Measurements from ENCODE around the gene HUS1. TPM values are rescaled to one million over a fixed set of nuclear protein-coding genes. Genes with fewer than 3 reads are reported as not detected.

The HUS1 gene
- total and polyA plus RNA-seq, 2 of the 13 experiments (the other 11 are each of a cell fraction or from before 2014, with no cell fraction given): 14.8 to 16.9 TPM

DNA sequence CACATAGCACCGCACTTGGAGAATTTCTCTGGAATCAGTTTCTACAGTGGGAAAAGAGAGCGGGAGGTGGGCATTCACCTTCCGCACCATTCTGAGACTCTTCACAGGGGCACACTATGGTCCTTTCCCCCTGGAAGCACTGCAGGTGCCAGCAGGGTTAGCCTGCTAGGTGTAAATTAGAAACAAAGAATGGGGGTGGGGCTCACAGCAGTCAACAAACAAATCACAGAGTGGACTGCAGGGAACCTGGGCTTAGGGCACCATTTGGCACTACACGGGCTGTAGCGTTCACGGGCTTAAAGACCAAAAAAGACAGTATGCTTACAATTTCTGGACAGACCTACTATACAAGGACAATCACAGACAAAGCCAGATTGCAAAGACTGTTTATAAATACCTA is 23.2 kb downstream of the HUS1 start:
- DNase-seq (ENCODE audit: low spot score) (no peak), ATAC-seq (no peak), FAIRE-seq (no peak)
- Histone ChIP-seq H3K4me2 (ENCODE audit: low read depth, low read length) (no peak overlapping the region), H3K27me3 (ENCODE audit: control insufficient read depth in 1 of 2, insufficient read depth in 2 of 2, low read length in 2 of 2) (no peaks in the 10 kb centered on the region), H3K4me3 (replicated peaks in 1 of 3; ENCODE audit: insufficient read depth in 1 of 3, low read depth in 2 of 3, low read length in 3 of 3) (no peak overlapping the region), H2AFZ (ENCODE audit: low read length) (no peak overlapping the region), H4K20me1 (ENCODE audit: insufficient read depth, low read length) (no peaks in the 10 kb centered on the region), H3K4me1 (ENCODE audit: insufficient read depth, low read length) (peaks cover 11% of the 10 kb centered on the region), H3K9ac (ENCODE audit: insufficient read depth, low read depth, low read length) (no peak overlapping the region), H3K9me3 (ENCODE audit: low read length) (no peaks in the 10 kb centered on the region), H3K79me2 (ENCODE audit: insufficient read depth, low read length) (no peaks in the 10 kb centered on the region), H3K36me3 (replicated peaks in 1 of 2; ENCODE audit: control insufficient read depth in 1 of 2, insufficient read depth in 2 of 2, low read length in 2 of 2) (no peaks in the 10 kb centered on the region; a peak in 1 of 5 replicates), H3K27ac (ENCODE audit: extremely low read length, insufficient read depth, low read length) (no peak overlapping the region)
- TF ChIP-seq ZNF703 (CRISPR knock-in tag; IDR thresholded peaks at IDR 0.05; ENCODE audit: borderline replicate concordance) (no peak), GATAD2A (CRISPR knock-in tag; IDR thresholded peaks at IDR 0.05) (no peak)
- BruUV-seq (replicated peaks): no TSS peak
- ChIA-PET CTCF (ENCODE audit: low intra/inter-chr PET ratio, low total read pairs) (no interaction called here), POLR2A (no interaction called here)
- WGBS (ENCODE audit: low lambda C conversion rate): 94% methylated on average over 6 of the region's 6 CpGs
- intact Hi-C loops (cut with micrococcal nuclease; ENCODE audit: unreplicated experiment): no loop called here
- in situ Hi-C loops (cut with HindIII; ENCODE audit: extremely low pct_ligation_motif_present, low pct_unique_long_range_greater_than_20kb): no loop called here

DNA sequence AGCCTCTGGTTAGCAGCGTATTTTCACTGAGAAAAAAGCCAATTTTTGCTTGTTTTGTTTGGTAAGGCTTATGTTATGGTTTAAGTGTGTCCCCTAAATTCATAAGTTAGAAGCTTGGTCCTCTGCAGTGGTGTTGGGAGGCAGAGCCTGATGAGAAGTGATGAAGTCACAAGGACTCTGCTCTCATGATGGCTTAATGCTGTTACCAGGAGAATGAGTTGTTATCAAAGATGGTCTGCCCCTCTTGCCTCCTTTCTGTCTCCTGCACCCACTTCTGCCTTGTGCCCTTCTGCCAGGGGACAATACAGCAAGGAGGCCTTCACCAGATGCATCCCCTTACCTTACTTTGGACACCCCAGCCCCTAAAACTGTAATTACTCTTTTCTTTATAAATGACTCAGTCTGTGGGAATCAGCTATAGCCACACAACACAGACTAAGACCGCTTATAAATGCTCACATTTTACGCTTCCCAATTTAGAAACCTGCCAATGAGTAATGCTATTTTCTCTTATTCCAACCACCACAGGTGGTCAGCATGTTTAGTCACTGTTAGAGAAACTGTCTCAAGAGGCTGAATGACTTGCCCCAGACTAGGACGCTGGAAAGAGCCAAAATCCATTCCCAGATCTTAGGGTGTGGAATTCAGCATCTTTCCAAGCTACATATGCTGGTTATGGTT is 25.0 kb downstream of the HUS1 start:
- no peak for ATAC-seq
- Histone ChIP-seq H3K79me2 (ENCODE audit: insufficient read depth, low read length) (no peaks in the 10 kb centered on the region), H3K27me3 (ENCODE audit: control insufficient read depth in 1 of 2, insufficient read depth in 2 of 2, low read length in 2 of 2) (no peaks in the 10 kb centered on the region), H3K4me2 (ENCODE audit: low read depth, low read length) (no peak overlapping the region), H3K36me3 (replicated peaks in 1 of 2; ENCODE audit: control insufficient read depth in 1 of 2, insufficient read depth in 2 of 2, low read length in 2 of 2) (no peaks in the 10 kb centered on the region; a peak in 1 of 5 replicates), H3K9me3 (ENCODE audit: low read length) (no peaks in the 10 kb centered on the region), H3K9ac (ENCODE audit: insufficient read depth, low read depth, low read length) (no peak overlapping the region), H3K27ac (ENCODE audit: extremely low read length, insufficient read depth, low read length) (no peak overlapping the region), H4K20me1 (ENCODE audit: insufficient read depth, low read length) (no peaks in the 10 kb centered on the region), H2AFZ (ENCODE audit: low read length) (no peak overlapping the region), H3K4me3 (replicated peaks in 1 of 3; ENCODE audit: insufficient read depth in 1 of 3, low read depth in 2 of 3, low read length in 3 of 3) (no peak overlapping the region), H3K4me1 (ENCODE audit: insufficient read depth, low read length) (peaks cover 26% of the 10 kb centered on the region)
- BruUV-seq (replicated peaks): no TSS peak
- no peak for DNase-seq (ENCODE audit: low spot score)
- 97% methylated on average over 4 of the region's 4 CpGs for WGBS (ENCODE audit: low lambda C conversion rate)
- no peak for TF ChIP-seq ZFP41 (CRISPR knock-in tag; IDR thresholded peaks at IDR 0.05; ENCODE audit: borderline replicate concordance)
- TF ChIP-seq KDM6A (CRISPR knock-in tag; IDR thresholded peaks at IDR 0.05; ENCODE audit: low read depth): no peak
- no peak for TF ChIP-seq ZZZ3 (CRISPR knock-in tag; IDR thresholded peaks at IDR 0.05; ENCODE audit: borderline replicate concordance)
- TF ChIP-seq CC2D1A (CRISPR knock-in tag; IDR thresholded peaks at IDR 0.05): no peak
- no peak for TF ChIP-seq NFKBIZ (CRISPR knock-in tag; IDR thresholded peaks at IDR 0.05)
- TF ChIP-seq FOXO1 (CRISPR knock-in tag; IDR thresholded peaks at IDR 0.05): no peak
- no peak for TF ChIP-seq SP1 (IDR thresholded peaks at IDR 0.05)
- no peak for TF ChIP-seq SP1 (CRISPR knock-in tag; IDR thresholded peaks at IDR 0.05)
- no peak for TF ChIP-seq JUND (CRISPR knock-in tag; IDR thresholded peaks at IDR 0.05)
- no peak for TF ChIP-seq NFE2L1 (CRISPR knock-in tag; IDR thresholded peaks at IDR 0.05; ENCODE audit: borderline replicate concordance)
- TF ChIP-seq JUN (CRISPR knock-in tag; IDR thresholded peaks at IDR 0.05): no peak
- TF ChIP-seq RARA (CRISPR knock-in tag; IDR thresholded peaks at IDR 0.05): no peak
- no peak for TF ChIP-seq ZNF12 (CRISPR knock-in tag; IDR thresholded peaks at IDR 0.05)
- TF ChIP-seq TAF15 (IDR thresholded peaks at IDR 0.05; ENCODE audit: low read depth, low read length, poor library complexity, severe bottlenecking): no peak
- TF ChIP-seq ZNF3 (CRISPR knock-in tag; IDR thresholded peaks at IDR 0.05): no peak
- TF ChIP-seq YEATS4 (CRISPR knock-in tag; IDR thresholded peaks at IDR 0.05; ENCODE audit: borderline replicate concordance): no peak
- TF ChIP-seq TGIF2 (CRISPR knock-in tag; IDR thresholded peaks at IDR 0.05): no peak
- in situ Hi-C loops (cut with HindIII; ENCODE audit: extremely low pct_ligation_motif_present, low pct_unique_long_range_greater_than_20kb): no loop called here
- ChIA-PET POLR2A (no interaction called here), CTCF (ENCODE audit: low intra/inter-chr PET ratio, low total read pairs) (no interaction called here)
- FAIRE-seq: no peak
- intact Hi-C loops (cut with micrococcal nuclease; ENCODE audit: unreplicated experiment): no loop called here
